ENCODE measurements around the gene TSPAN3. TPM values are rescaled to one million over a fixed set of nuclear protein-coding genes. Genes with fewer than 3 reads are reported as not detected.

The TSPAN3 gene
- total and polyA plus RNA-seq, 2 donors (not counting 1 experiment from before 2014, with no cell fraction given): 109 to 130 TPM

GRCh38 chr15:77025083-77025901 is 45.6 kb downstream of the TSPAN3 start:
- Histone ChIP-seq H2AFZ (ENCODE audit: insufficient read depth, low read depth, low read length, poor library complexity, severe bottlenecking) (no peak overlapping the region), H3K4me3 (ENCODE audit: control extremely low read depth in 1 of 5, extremely low read depth in 1 of 5, insufficient read depth in 1 of 5, low read depth in 2 of 5, low read length in 4 of 5) (no peak overlapping the region), H3K27ac (ENCODE audit: low read length in 2 of 2) (no peak overlapping the region), H3K4me2 (replicated peaks; ENCODE audit: low read depth, low read length, poor library complexity, severe bottlenecking) (no peak overlapping the region), H3K9ac (ENCODE audit: low read length) (no peak overlapping the region), H3K79me2 (ENCODE audit: control insufficient read depth, insufficient read depth, low read length) (no peaks in the 10 kb centered on the region), H3K4me1 (ENCODE audit: control insufficient read depth in 2 of 2, insufficient read depth in 2 of 2, low read length in 2 of 2) (peaks cover 4 to 25% of the 10 kb centered on the region in 2 donors), H3K27me3 (replicated peaks in 1 of 4; ENCODE audit: control extremely low read depth in 1 of 4, control insufficient read depth in 3 of 4, insufficient read depth in 4 of 4, low read length in 3 of 4) (no peaks in the 10 kb centered on the region), H4K20me1 (ENCODE audit: control insufficient read depth, insufficient read depth, low read length, poor library complexity, severe bottlenecking) (peaks cover 25% of the 10 kb centered on the region), H3K9me3 (ENCODE audit: control extremely low read depth in 1 of 3, control insufficient read depth in 2 of 3, insufficient read depth in 1 of 3, low read length in 2 of 3) (no peaks in the 10 kb centered on the region), H3K36me3 (replicated peaks in 1 of 2; ENCODE audit: control extremely low read depth in 1 of 2, control insufficient read depth in 1 of 2, extremely low read depth in 1 of 2, insufficient read depth in 2 of 2, low read length in 1 of 2) (peaks cover 0 to 37% of the 10 kb centered on the region in 2 experiments)
- no peak overlapping the region for H3K27ac Mint-ChIP-seq
- DNase-seq (no peak), ATAC-seq (ENCODE audit: low read depth) (no peak)
- H3K4me1 Mint-ChIP-seq: peaks cover 21% of the 10 kb centered on the region
- H3K27me3 Mint-ChIP-seq: no peaks in the 10 kb centered on the region
- intact Hi-C loops (cut with micrococcal nuclease): loop anchor here (2.0 kb wide), 1 partner anchor 30 kb away; the partner anchor contains the start of gene PSTPIP1
- CTCF ChIA-PET: interaction anchor here (0.8 to 5.4 kb wide), 10 partner anchors 9 to 518 kb away, joined by 3 to 33 read pairs (median 10); partner anchors contain the start of gene PSTPIP1
- no peak overlapping the region for H3K4me3 Mint-ChIP-seq
- no peaks in the 10 kb centered on the region for H3K9me3 Mint-ChIP-seq (ENCODE audit: insufficient read depth)
- POLR2A ChIA-PET: interaction anchor here (0.6 to 1.1 kb wide), 2 partner anchors 30 to 1244 kb away, joined by 3 read pairs; partner anchors contain the start of gene PSTPIP1
- 96% methylated on average over 10 of the region's 15 CpGs for WGBS (ENCODE audit: insufficient coverage)
- no peak for TF ChIP-seq EZH2 (IDR thresholded peaks at IDR 0.05; ENCODE audit: borderline replicate concordance, insufficient read depth, low read depth, low read length, poor library complexity, severe bottlenecking)
- no peak for TF ChIP-seq CTCF (IDR thresholded peaks at IDR 0.05)

Data from B cell (primary cell).